OCI-LY7 (cell line): ENCODE measurements around the gene FAM174B. TPM values are rescaled to one million over a fixed set of nuclear protein-coding genes. Genes with fewer than 3 reads are reported as not detected.

Experiments used
- BruUV-seq: library from RNA; stranded (reverse); fragments of 400-500 nt; replicated peaks from 2 replicates; lab custom pipeline; 2021; lab: Mats Ljungman, UMichigan
- CTCF ChIA-PET: fragments of 300-600 bp; sonication (Branson Sonifier 250); formaldehyde crosslinking; loops from one replicate; lab custom pipeline; 2022; ENCODE audit warnings: antibody characterized with exemption; ENCODE audit not compliant: unreplicated experiment; lab: Charles Lee
- POLR2A ChIA-PET: fragments of 300-600 bp; sonication (Branson Sonifier 250); formaldehyde crosslinking; loops from one replicate; lab custom pipeline; 2022; ENCODE audit warnings: antibody characterized with exemption; lab: Charles Lee
- DNase-seq: peaks from one replicate; pipeline ENCODE4 v3.0.0-alpha.2; 2015; ENCODE audit warnings: low spot score
- H2AFZ ChIP-seq: fragments of 200-600 bp; sonication (generic), shearing (Covaris generic); 2 replicates; pipeline ENCODE4 v1.6.1; 2014; ENCODE audit warnings: mild to moderate bottlenecking, antibody characterized with exemption, low read length, moderate library complexity
- H3K27ac ChIP-seq: fragments of 200-600 bp; sonication (generic); 2 replicates; pipeline ENCODE4 v1.5.1; 2014; ENCODE audit warnings: mixed run types, low read depth, mild to moderate bottlenecking, moderate library complexity, low read length, inconsistent platforms; ENCODE audit not compliant: poor library complexity, severe bottlenecking
- H3K36me3 ChIP-seq: fragments of 200-600 bp; sonication (generic); 2 replicates; pipeline ENCODE4 v1.6.1; 2014; ENCODE audit warnings: mild to moderate bottlenecking, antibody characterized with exemption, low read length, moderate library complexity, mixed read lengths; ENCODE audit not compliant: insufficient read depth
- H3K4me1 ChIP-seq: fragments of 200-600 bp; sonication (generic); 2 replicates; pipeline ENCODE4 v1.5.1; 2014; ENCODE audit warnings: mild to moderate bottlenecking, low read length; ENCODE audit not compliant: insufficient read depth, poor library complexity, severe bottlenecking
- H3K4me2 ChIP-seq: fragments of 200-600 bp; sonication (generic); 2 replicates; pipeline ENCODE4 v1.6.1; 2014; ENCODE audit warnings: mild to moderate bottlenecking, low read length
- H3K4me3 ChIP-seq: fragments of 200-600 bp; sonication (generic); 2 replicates; pipeline ENCODE4 v1.5.1; 2014; ENCODE audit warnings: mild to moderate bottlenecking, low read depth, low read length; ENCODE audit not compliant: poor library complexity, severe bottlenecking
- H3K79me2 ChIP-seq: fragments of 200-600 bp; sonication (generic); 2 replicates; pipeline ENCODE4 v1.6.1; 2016; ENCODE audit warnings: low read depth, mild to moderate bottlenecking, low read length, moderate library complexity, mixed read lengths; ENCODE audit not compliant: insufficient read depth
- H3K9me2 ChIP-seq: fragments of 200-600 bp; sonication (generic); 2 replicates; pipeline ENCODE4 v1.6.1; 2016; ENCODE audit warnings: mild to moderate bottlenecking, low read length, mixed read lengths; ENCODE audit not compliant: insufficient read depth
- H3K9me3 ChIP-seq: fragments of 200-600 bp; sonication (generic); 2 replicates; pipeline ENCODE4 v1.6.1; 2014; ENCODE audit warnings: mild to moderate bottlenecking, mixed run types, low read length, mixed read lengths
- H4K20me1 ChIP-seq: fragments of 200-600 bp; sonication (generic); 2 replicates; pipeline ENCODE4 v1.6.1; 2014; ENCODE audit warnings: mild to moderate bottlenecking, antibody characterized with exemption, low read length, moderate library complexity, mixed read lengths; ENCODE audit not compliant: insufficient read depth
- EZH2phosphoT487 ChIP-seq: fragments of 200-600 bp; sonication (generic); IDR thresholded peaks from 2 replicates; pipeline ENCODE4 v1.6.1; 2018; ENCODE audit warnings: low read depth, borderline replicate concordance, mild to moderate bottlenecking, mixed run types, antibody characterized with exemption, low read length, moderate library complexity, mixed read lengths
- intact Hi-C: fragments of 100-400 bp; cut with micrococcal nuclease; formaldehyde crosslinking; loops from one replicate; pipeline ENCODE4 v1.10.0; 2022; ENCODE audit not compliant: unreplicated experiment
- total RNA-seq, 2 experiments: library from RNA; depleted of rRNA in 1 of 2; stranded (reverse); fragments of >200 nt in 1 of 2; shearing (Covaris generic) in 1 of 2; gene quantifications; 2 replicates each; pipeline ENCODE4 v1.2.3, GENCODE V29; 2014 to 2022
- TF ChIP-seq, protein P1 (sequence below): fragments of 200-600 bp; sonication (generic); conservative IDR thresholded peaks from 2 replicates; pipeline ENCODE4 v1.5.1; 2014; ENCODE audit warnings: mild to moderate bottlenecking, antibody characterized with exemption, low read length, moderate library complexity, mixed read lengths

FAM174B gene
- total RNA-seq, 2 experiments from 2014 or later: 1.3 to 24.4 TPM

DNA sequence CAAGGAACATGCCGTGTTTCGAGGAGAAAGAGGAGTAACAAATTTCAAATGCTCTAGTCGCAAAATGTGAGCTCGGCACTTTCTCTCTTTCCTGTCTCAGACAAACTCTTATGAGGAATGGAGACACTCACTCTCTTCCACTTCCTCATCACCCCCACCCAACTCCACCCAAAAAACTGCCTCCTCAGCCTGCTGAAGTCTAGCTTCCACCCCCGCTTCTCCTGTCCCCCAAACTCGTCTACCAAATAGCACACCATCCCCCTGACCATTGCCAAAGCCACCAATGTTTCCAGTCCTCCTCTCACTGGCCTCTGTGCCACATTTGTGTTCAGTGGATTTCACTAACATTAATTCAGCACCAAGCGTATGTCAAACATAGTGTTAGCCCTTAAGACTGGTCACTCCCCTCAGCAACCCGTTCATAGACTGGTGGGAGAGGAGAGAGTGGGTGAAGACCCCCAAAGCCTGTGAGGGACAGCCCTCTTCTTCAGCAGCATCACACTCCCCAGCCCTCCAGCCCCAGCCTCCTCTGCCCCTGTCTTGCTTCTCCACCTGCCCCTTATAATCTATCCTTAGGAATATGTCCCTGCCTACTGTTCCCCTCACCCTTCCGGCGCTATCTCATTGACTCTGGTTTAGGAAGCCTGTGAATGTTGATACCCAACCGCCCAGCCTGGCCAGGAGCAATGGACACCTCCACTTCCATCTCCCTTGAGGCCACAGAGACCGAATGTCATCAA lies 77.3 kb downstream of the FAM174B start:
- CTCF ChIA-PET: no interaction called here
- H2AFZ ChIP-seq: no peak overlapping the region

DNA sequence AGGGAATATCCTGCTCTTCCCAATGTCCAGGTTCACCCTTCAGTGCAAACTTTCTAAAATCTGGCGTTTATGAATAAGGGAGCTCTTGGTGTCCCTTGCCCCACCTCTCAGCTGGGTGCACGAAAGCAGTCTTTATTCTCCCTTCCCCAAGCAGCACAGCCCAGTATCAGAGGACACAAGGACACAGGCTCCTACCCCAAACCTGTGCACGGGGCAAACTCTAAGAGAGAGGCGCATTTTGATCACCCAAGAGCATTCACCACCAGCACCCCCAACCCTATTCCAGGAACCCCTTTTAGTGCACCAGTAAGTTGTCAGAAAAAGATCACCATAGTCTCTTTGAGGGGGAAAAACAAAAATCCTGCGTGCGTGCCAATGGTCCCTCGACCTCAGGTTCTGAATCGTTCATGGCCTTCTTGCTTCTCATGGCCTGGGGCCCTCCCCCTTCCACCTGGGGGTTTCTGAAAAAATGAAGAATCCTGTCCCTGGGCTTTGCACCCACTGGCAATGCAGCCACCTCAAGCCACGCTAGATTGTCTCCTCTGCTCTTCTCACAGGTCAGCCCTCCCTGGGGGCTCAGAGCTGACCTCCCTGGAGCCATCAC lies 78.9 kb downstream of the FAM174B start:
- Histone ChIP-seq H3K4me2 (no peak overlapping the region), H3K4me3 (no peak overlapping the region), H3K79me2 (no peaks in the 10 kb centered on the region), H3K9me2 (no peaks in the 10 kb centered on the region), H3K36me3 (no peaks in the 10 kb centered on the region), H4K20me1 (no peaks in the 10 kb centered on the region), H3K4me1 (no peaks in the 10 kb centered on the region), H3K9me3 (no peaks in the 10 kb centered on the region), H3K27ac (no peak overlapping the region), H2AFZ (no peak overlapping the region)
- intact Hi-C loops: no loop called here
- BruUV-seq: no TSS peak
- ChIA-PET CTCF (no interaction called here), POLR2A (no interaction called here)
- TF ChIP-seq, protein P1, sequence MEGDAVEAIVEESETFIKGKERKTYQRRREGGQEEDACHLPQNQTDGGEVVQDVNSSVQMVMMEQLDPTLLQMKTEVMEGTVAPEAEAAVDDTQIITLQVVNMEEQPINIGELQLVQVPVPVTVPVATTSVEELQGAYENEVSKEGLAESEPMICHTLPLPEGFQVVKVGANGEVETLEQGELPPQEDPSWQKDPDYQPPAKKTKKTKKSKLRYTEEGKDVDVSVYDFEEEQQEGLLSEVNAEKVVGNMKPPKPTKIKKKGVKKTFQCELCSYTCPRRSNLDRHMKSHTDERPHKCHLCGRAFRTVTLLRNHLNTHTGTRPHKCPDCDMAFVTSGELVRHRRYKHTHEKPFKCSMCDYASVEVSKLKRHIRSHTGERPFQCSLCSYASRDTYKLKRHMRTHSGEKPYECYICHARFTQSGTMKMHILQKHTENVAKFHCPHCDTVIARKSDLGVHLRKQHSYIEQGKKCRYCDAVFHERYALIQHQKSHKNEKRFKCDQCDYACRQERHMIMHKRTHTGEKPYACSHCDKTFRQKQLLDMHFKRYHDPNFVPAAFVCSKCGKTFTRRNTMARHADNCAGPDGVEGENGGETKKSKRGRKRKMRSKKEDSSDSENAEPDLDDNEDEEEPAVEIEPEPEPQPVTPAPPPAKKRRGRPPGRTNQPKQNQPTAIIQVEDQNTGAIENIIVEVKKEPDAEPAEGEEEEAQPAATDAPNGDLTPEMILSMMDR: no peak
- no peak for TF ChIP-seq EZH2phosphoT487
- DNase-seq: no peak

More for the DNA sequence above, 77.3 kb downstream of the FAM174B start:
- H3K4me1 ChIP-seq: no peaks in the 10 kb centered on the region
- intact Hi-C loops: no loop called here
- POLR2A ChIA-PET: interaction anchor here (0.7 kb wide), 1 partner anchor 240 kb away, joined by 4 read pairs; no protein-coding TSS in a partner anchor
- DNase-seq: no peak
- BruUV-seq: no TSS peak
- H3K9me3 ChIP-seq: no peaks in the 10 kb centered on the region
- H3K4me2 ChIP-seq: no peak overlapping the region
- no peaks in the 10 kb centered on the region for H3K79me2 ChIP-seq
- H3K9me2 ChIP-seq: no peaks in the 10 kb centered on the region
- TF ChIP-seq, protein P1: no peak
- no peaks in the 10 kb centered on the region for H4K20me1 ChIP-seq
- H3K36me3 ChIP-seq: no peaks in the 10 kb centered on the region
- H3K27ac ChIP-seq: no peak overlapping the region
- H3K4me3 ChIP-seq: no peak overlapping the region

DNA sequence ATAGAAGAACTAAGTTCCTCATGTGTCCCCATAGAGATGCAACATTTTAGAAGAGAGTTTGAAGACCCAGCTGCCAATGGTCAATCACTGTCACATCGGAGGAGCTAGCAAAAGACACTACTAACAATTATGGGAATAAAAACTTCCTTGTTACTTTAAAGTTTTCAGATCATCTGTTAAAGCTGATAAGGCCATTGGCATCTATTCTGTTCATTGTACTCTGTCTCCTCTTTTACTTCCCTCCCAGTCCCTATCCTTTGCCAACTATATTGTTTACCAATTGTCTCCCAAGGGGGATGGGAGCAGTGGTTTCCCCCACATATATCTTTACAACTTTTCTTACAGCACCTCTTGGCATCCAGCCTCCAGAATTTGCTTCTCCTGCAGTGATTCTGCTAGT lies 81.0 kb downstream of the FAM174B start:
- intact Hi-C loops: no loop called here
- POLR2A ChIA-PET: interaction anchor here (0.7 kb wide), 2 partner anchors 14 to 466 kb away, joined by 3 to 4 read pairs; no protein-coding TSS in a partner anchor
- no peaks in the 10 kb centered on the region for H4K20me1 ChIP-seq
- H3K4me2 ChIP-seq: no peak overlapping the region
- H3K4me1 ChIP-seq: no peaks in the 10 kb centered on the region
- no TSS peak for BruUV-seq
- no peaks in the 10 kb centered on the region for H3K9me2 ChIP-seq
- no peak overlapping the region for H2AFZ ChIP-seq
- H3K36me3 ChIP-seq: no peaks in the 10 kb centered on the region
- TF ChIP-seq EZH2phosphoT487: no peak
- TF ChIP-seq, protein P1: no peak
- no peak overlapping the region for H3K4me3 ChIP-seq
- H3K79me2 ChIP-seq: no peaks in the 10 kb centered on the region
- CTCF ChIA-PET: no interaction called here
- no peaks in the 10 kb centered on the region for H3K9me3 ChIP-seq
- no peak for DNase-seq
- no peak overlapping the region for H3K27ac ChIP-seq
